PC-3 (cell line): Measurements from ENCODE around the gene CLDND1. TPM values are rescaled to one million over a fixed set of nuclear protein-coding genes. Genes with fewer than 3 reads are reported as not detected.
"Not testable (repeated sequence)": the region's sequence is repeated elsewhere in the genome, so short reads cannot be mapped to it uniquely, and the experiment has no call there.

ENCODE experiments used
- ATAC-seq: fragments of 200-7000 bp; cut with Tn5 transposase; 2 replicates; pipeline ENCODE4 v1.9.1; 2020; ENCODE audit warnings: mild to moderate bottlenecking, moderate library complexity
- BruUV-seq: library from RNA; stranded (reverse); fragments of 400-500 nt; replicated peaks from 2 replicates; lab custom pipeline; 2021; lab: Mats Ljungman, UMichigan
- CTCF ChIA-PET: fragments of 300-600 bp; sonication (Branson Sonifier 250); formaldehyde crosslinking; loops from one replicate; lab custom pipeline; 2022; ENCODE audit warnings: antibody characterized with exemption; lab: Charles Lee
- POLR2A ChIA-PET: fragments of 300-600 bp; sonication (Branson Sonifier 250); formaldehyde crosslinking; loops from one replicate; lab custom pipeline; 2022; ENCODE audit warnings: antibody characterized with exemption; ENCODE audit not compliant: unreplicated experiment; lab: Charles Lee
- DNase-seq: peaks from one replicate; pipeline ENCODE4 v3.0.0-alpha.2; 2015
- H2AFZ ChIP-seq: fragments of 300-600 bp; sonication (generic); 2 replicates; pipeline ENCODE4 v1.6.0; 2016; ENCODE audit warnings: antibody characterized with exemption, low read length
- H3F3A ChIP-seq: fragments of 300-600 bp; sonication (generic); one replicate; pipeline ENCODE4 v1.6.0; 2017; ENCODE audit warnings: antibody characterized with exemption, low read length, control low read depth, mild to moderate bottlenecking; ENCODE audit not compliant: unreplicated experiment
- H3K27ac ChIP-seq: fragments of 300-600 bp; sonication (generic); 2 replicates; pipeline ENCODE4 v1.5.1; 2016; ENCODE audit warnings: mild to moderate bottlenecking, low read length
- H3K27me3 ChIP-seq: fragments of 300-600 bp; sonication (generic); 2 replicates; pipeline ENCODE4 v1.6.1; 2016; ENCODE audit warnings: low read length, mixed read lengths
- H3K36me3 ChIP-seq: fragments of 300-600 bp; sonication (generic); 2 replicates; pipeline ENCODE4 v1.6.1; 2016; ENCODE audit warnings: low read depth, mixed run types, low read length, mixed read lengths
- H3K4me1 ChIP-seq: fragments of 300-600 bp; sonication (generic); 2 replicates; pipeline ENCODE4 v1.5.1; 2016; ENCODE audit warnings: low read length; ENCODE audit not compliant: insufficient read depth
- H3K4me2 ChIP-seq: fragments of 300-600 bp; sonication (generic); 2 replicates; pipeline ENCODE4 v1.6.0; 2016; ENCODE audit warnings: low read length
- H3K4me3 ChIP-seq: fragments of 300-600 bp; sonication (generic); 2 replicates; pipeline ENCODE4 v1.5.1; 2016; ENCODE audit warnings: mild to moderate bottlenecking, low read length, mixed read lengths
- H3K79me2 ChIP-seq: fragments of 300-600 bp; sonication (generic); 2 replicates; pipeline ENCODE4 v1.6.1; 2017; ENCODE audit warnings: low read length, mixed read lengths
- H3K9ac ChIP-seq: fragments of 300-600 bp; sonication (generic); 2 replicates; pipeline ENCODE4 v1.6.0; 2016; ENCODE audit warnings: mild to moderate bottlenecking, low read length
- H3K9me2 ChIP-seq: fragments of 300-600 bp; sonication (generic); replicated peaks from 2 replicates; pipeline ENCODE4 v1.6.1; 2016; ENCODE audit warnings: mixed run types, low read length, mixed read lengths
- H3K9me3 ChIP-seq: fragments of 300-600 bp; sonication (generic); 2 replicates; pipeline ENCODE4 v1.6.1; 2016; ENCODE audit warnings: low read length, mixed read lengths
- H4K20me1 ChIP-seq: fragments of 300-600 bp; sonication (generic); 2 replicates; pipeline ENCODE4 v1.6.1; 2016; ENCODE audit warnings: low read length, mixed read lengths
- EZH2 ChIP-seq: fragments of 300-600 bp; sonication (generic); IDR thresholded peaks from one replicate; pipeline ENCODE4 v1.6.1; 2017; ENCODE audit warnings: antibody characterized with exemption, mild to moderate bottlenecking, low read length; ENCODE audit not compliant: unreplicated experiment
- EZH2phosphoT487 ChIP-seq: fragments of 300-600 bp; sonication (generic); IDR thresholded peaks from 2 replicates; pipeline ENCODE4 v1.6.1; 2018; ENCODE audit warnings: mild to moderate bottlenecking, antibody characterized with exemption, low read length, borderline replicate concordance
- intact Hi-C: fragments of 100-400 bp; cut with micrococcal nuclease; formaldehyde crosslinking; loops from 2 replicates; pipeline ENCODE4 v1.9.0; 2023
- total RNA-seq: library from RNA; depleted of rRNA; stranded (reverse); fragments of >200 nt; gene quantifications from 2 replicates; pipeline ENCODE4 v1.2.3, GENCODE V29; 2014
- TF ChIP-seq, protein P1 (sequence below): fragments of 300-600 bp; sonication (generic); conservative IDR thresholded peaks from 2 replicates; pipeline ENCODE4 v1.5.1; 2017; ENCODE audit warnings: antibody characterized with exemption, low read depth, mild to moderate bottlenecking, low read length

Gene CLDND1
- total RNA-seq, 1 experiment from 2014 or later: 81.1 TPM

DNA sequence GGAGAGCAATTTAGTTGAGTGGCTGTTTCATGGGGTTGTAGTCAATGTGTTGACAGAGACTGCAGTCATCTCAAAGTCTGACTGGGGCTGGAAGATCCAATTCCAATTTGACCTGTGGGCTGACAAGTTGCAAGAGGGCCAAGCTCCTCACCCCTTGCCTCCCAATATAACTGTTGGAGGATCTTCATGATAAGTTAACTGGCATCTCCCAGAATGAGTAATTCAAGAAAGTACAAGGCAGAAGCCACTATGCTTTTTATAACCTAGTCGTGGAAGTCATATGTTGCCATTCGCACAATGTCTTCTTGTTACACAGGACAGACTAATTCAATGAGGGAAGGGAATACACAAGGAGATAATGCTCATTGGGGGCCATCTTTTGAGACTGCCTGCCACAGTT lies 38.2 kb upstream of the CLDND1 start:
- Histone ChIP-seq H3K27ac (no peak overlapping the region), H2AFZ (no peak overlapping the region), H3K9ac (no peak overlapping the region), H3F3A (no peaks in the 10 kb centered on the region), H3K79me2 (no peaks in the 10 kb centered on the region), H3K36me3 (no peaks in the 10 kb centered on the region), H3K27me3 (no peaks in the 10 kb centered on the region), H3K4me1 (peaks cover 42% of the 10 kb centered on the region), H3K4me2 (no peak overlapping the region), H3K4me3 (no peak overlapping the region), H3K9me3 (no peaks in the 10 kb centered on the region), H3K9me2 (no peaks in the 10 kb centered on the region), H4K20me1 (no peaks in the 10 kb centered on the region)
- no peak for DNase-seq
- no TSS peak for BruUV-seq
- ATAC-seq: no peak
- ChIA-PET CTCF (no interaction called here), POLR2A (no interaction called here)
- intact Hi-C loops: no loop called here
- TF ChIP-seq, protein P1, sequence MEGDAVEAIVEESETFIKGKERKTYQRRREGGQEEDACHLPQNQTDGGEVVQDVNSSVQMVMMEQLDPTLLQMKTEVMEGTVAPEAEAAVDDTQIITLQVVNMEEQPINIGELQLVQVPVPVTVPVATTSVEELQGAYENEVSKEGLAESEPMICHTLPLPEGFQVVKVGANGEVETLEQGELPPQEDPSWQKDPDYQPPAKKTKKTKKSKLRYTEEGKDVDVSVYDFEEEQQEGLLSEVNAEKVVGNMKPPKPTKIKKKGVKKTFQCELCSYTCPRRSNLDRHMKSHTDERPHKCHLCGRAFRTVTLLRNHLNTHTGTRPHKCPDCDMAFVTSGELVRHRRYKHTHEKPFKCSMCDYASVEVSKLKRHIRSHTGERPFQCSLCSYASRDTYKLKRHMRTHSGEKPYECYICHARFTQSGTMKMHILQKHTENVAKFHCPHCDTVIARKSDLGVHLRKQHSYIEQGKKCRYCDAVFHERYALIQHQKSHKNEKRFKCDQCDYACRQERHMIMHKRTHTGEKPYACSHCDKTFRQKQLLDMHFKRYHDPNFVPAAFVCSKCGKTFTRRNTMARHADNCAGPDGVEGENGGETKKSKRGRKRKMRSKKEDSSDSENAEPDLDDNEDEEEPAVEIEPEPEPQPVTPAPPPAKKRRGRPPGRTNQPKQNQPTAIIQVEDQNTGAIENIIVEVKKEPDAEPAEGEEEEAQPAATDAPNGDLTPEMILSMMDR: no peak
- TF ChIP-seq EZH2phosphoT487 (no peak), EZH2 (no peak)

DNA sequence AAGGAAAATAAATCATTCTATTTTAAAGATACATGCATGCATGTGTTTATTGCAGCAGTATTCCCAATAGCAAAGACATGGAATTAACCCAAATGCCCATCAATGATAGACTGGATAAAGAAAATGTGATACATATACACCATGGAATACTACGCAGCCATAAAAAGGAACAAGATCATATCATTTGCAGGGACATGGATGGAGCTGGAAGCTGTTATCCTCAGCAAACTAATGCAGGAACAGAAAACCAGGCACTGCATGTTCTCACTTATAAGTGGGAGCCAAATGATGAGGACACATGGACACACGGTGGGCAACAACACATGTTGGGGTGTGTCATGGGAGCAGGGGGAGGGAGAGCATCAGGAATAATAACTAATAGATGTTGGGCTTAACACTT lies 37.1 kb upstream of the CLDND1 start:
- ATAC-seq, H3K27me3 ChIP-seq, H4K20me1 ChIP-seq, POLR2A ChIA-PET, H3K4me2 ChIP-seq, H3F3A ChIP-seq, H2AFZ ChIP-seq, CTCF ChIA-PET, intact Hi-C loops, H3K36me3 ChIP-seq, BruUV-seq, H3K9ac ChIP-seq, H3K9me3 ChIP-seq, H3K4me3 ChIP-seq, DNase-seq, H3K79me2 ChIP-seq, H3K27ac ChIP-seq, H3K9me2 ChIP-seq: not testable (repeated sequence)
- peaks cover 35% of the 10 kb centered on the region for H3K4me1 ChIP-seq

DNA sequence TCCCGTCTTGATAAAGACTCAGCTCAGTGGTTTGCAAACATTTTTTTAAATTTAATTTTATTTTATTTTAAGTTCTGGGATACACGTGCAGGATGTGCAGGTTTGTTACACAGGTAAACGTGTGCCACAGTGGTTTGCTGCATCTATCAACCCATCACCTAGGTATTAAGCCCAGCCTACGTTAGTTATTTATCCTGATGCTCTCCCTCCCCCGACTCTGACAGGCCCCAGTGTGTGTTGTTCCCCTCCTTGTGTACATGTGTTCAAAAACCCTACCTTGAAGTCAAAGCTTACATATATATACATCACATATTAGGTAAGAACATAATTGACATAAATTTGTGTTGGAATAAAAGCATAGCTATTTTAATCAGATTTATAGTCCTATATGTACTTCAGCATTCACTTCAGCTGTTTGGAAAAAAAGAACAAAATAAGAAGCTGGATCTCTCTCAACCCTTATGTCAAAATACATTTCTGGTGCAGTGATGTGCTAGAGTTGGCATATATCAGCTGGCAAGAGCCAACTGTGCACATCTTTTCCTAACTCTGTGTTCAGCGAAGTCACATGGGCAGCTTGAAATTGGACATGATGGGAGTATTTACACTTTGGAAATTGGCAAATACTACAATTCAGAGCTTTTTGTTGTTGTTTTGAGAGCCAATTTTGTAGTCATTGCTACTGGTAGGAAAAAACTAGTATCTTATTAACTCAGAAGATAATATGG lies 35.6 kb upstream of the CLDND1 start:
- ATAC-seq (no peak), DNase-seq (no peak)
- no peaks in the 10 kb centered on the region for H4K20me1 ChIP-seq
- CTCF ChIA-PET: interaction anchor here (0.7 kb wide), 1 partner anchor 15 kb away, joined by 5 read pairs; no protein-coding TSS in a partner anchor
- H3F3A ChIP-seq: no peaks in the 10 kb centered on the region
- TF ChIP-seq EZH2: no peak
- TF ChIP-seq EZH2phosphoT487: no peak
- TF ChIP-seq, protein P1: no peak
- H3K36me3 ChIP-seq: no peaks in the 10 kb centered on the region
- intact Hi-C loops: no loop called here
- H3K79me2 ChIP-seq: no peaks in the 10 kb centered on the region
- H3K27ac ChIP-seq: no peak overlapping the region
- no peak overlapping the region for H3K4me2 ChIP-seq
- no TSS peak for BruUV-seq
- no peaks in the 10 kb centered on the region for H3K9me3 ChIP-seq
- H3K27me3 ChIP-seq: no peaks in the 10 kb centered on the region
- peaks cover 21% of the 10 kb centered on the region for H3K4me1 ChIP-seq
- H3K4me3 ChIP-seq: no peak overlapping the region
- H3K9ac ChIP-seq: no peak overlapping the region
- POLR2A ChIA-PET: interaction anchor here (0.7 kb wide), 1 partner anchor 107 kb away, joined by 4 read pairs; no protein-coding TSS in a partner anchor
- H2AFZ ChIP-seq: no peak overlapping the region
- no peaks in the 10 kb centered on the region for H3K9me2 ChIP-seq
